ENCODE measurements around the gene FNDC3B.

FNDC3B gene

DNA sequence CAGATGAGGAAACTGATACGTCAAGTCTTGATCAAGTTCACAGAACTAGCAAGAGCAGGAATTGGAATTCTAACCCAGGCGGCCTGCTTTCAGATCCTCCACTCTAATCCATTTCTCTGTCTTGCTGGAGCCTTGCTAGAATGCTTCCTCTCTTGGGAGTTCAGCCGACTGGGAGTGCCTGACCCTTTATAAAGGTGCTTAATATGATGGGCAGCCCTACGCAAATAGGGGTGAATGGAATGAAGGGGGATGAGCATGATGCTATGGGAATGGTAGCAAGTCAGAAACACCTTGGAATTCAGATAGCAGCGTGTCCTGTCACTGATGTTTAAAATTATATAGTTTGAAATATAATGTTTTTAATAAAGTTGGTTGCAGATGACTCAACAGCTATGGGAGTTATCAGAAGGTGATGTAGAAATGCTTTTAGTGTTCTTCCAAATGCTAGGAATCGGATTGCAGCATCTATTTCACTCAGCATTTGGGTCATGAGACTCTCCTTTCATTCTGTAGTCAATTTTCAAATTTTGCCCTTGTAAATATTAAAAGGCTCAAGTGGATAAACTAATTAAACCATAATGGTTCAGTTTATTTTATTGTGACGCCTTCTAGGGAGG is 150.7 kb downstream of the FNDC3B start:
- DNase-seq (ENCODE audit: low read depth in 2 of 2): no peak

DNA sequence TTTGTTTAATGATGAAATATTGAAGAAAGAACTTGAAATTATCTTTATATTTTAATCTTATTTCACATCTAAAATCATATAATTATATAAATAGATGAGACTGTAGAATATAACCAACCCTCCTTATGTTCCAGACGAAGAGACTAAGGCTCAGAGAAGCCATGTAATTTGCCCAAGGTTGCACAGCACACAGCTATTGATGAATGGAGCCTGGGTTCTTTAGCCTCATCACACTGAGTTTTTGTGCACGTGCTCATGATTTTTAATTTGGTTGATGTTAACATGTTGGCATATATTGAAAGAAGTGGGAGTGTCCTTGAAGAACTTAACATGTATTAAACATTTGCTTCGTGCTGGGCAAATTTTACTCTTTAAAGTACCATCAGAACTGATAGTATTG is 151.6 kb downstream of the FNDC3B start:
- no peak for DNase-seq (ENCODE audit: low read depth in 2 of 2)

DNA sequence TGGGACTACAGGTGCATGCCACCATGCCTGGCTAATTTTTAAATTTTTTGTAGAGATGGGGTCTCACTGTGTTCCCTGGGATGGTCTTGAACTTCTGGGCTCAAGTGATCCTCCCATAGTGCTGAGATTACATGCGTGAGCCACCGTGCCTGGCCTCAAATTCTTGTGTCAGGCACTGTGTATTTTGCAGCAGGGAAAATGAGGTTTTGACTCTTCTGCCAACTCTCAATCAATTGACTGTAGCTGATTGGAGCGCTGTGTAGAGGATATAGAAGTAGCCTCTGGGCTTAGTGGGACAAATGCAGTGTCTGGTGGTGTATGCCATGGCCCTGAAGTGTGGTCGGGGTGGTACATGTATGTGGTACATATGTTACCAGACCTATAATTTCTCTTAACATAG is 152.3 kb downstream of the FNDC3B start:
- no peak for DNase-seq (ENCODE audit: low read depth in 2 of 2)

DNA sequence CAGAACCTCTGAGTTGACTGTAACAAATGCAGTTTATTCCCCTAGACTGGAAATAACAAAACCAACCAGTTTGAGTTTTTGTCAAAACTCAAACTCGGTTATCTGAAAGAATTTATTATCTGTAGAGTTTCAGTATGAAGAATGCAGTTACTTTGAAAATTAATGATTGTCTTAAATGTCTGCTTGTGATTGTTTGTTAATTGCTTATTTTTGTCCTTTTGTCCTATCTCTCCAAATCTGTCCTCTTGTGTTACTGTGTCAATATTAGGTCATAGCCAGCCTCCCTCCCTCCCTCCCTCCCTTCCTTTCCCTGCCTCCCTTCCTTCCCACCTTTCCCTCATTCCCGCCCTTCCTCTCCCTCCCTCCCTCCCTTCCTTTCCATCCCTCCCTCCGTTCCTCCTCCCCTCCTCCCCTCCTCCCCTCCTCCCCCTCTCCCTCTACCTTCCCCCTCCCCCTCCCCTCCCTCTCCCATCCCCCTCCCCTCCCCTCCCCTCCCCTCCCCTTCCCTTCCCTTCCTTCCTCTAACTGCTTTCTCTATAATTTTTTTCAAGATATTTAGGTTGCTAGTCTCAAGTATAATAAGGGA is 153.5 kb downstream of the FNDC3B start:
- no peak for DNase-seq (ENCODE audit: low read depth in 2 of 2)

DNA sequence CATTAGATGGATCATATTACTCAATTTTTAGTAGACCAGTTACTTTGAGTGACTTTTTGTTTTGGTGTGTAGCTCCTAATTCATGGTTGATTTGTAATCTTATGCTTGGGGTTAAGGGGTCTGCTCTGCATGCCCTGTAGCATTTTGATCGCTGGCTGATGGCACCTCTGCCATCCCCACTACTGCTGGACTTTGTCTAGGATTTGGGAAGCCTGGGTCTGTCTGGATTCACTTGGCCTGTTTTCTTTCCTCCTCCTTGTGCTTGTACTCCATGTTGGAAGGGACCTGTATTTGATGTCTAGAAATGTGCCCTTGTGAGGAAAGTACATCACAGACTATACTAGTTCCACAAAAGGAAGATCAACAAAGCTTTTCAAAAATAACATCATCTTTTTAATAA is 154.1 kb downstream of the FNDC3B start:
- no peak for DNase-seq (ENCODE audit: low read depth in 2 of 2)

DNA sequence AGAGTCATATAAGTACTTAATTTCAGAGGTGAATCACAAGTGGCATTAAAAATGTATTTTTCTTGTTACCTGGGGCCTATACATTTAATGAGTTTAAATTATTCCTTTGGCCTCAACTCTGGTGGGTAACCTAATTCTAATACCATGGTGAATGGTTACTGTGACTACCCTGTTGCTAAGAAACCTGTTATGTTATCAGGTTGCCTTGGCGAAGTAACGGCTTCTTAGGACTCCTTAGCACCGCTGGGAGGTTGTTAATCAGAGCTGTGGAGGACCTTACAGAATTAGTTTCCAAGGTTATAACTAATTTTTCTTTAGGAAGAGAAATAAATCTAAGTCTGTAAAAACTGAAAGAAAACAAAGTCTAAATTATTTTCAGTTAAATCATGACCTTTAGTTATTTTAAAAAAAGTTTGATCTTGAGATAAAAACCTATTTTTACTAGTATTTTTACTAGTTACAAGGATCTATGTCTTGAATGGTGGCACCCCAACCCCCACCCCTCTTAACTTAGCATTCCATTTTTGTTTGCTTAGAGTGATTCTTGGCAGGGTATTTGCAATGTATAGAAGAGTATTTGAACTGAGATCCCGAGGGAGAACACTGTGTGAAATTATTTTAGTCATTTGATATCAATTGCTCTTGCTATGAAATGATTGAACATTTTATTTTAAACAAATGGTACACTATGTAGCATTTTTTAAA is 155.5 kb downstream of the FNDC3B start:
- no peak for DNase-seq (ENCODE audit: low read depth in 2 of 2)

DNA sequence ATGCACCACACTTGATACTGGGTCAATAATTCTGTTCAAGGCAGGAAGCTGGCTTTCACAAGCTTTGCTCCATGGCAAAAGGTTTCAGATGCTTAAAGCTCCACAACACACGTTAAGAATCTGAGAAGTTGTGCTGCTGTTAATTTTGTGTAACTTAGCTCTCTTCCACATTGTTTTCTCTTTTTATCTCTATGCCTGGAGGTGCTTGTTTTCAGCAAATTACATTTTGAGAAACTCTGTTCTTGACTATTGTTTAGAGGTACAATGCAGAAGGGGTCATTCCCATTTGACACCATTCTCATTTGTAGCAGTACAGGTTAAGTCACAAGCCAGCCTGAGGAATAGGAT is 156.0 kb downstream of the FNDC3B start:
- DNase-seq (ENCODE audit: low read depth in 2 of 2): no peak

DNA sequence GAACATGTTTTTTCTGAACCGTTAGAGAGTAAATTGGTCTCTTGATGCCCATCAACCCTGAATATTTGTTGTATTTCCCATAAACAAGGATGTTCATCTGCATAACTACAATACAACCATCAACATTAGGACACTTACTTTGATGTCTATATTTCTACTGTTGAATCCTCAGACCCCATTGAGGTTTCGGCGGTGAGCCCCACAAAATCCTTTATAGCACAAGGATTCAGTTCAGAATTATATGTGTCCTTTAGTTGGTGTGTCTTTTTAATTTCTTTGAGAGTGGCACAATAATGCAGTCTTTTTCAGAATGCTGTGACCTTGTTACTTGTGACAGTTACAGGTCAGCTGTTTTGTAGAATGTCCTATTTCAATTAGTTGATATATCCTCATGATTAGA is 158.0 kb downstream of the FNDC3B start:
- no peak for DNase-seq (ENCODE audit: low read depth in 2 of 2)

DNA sequence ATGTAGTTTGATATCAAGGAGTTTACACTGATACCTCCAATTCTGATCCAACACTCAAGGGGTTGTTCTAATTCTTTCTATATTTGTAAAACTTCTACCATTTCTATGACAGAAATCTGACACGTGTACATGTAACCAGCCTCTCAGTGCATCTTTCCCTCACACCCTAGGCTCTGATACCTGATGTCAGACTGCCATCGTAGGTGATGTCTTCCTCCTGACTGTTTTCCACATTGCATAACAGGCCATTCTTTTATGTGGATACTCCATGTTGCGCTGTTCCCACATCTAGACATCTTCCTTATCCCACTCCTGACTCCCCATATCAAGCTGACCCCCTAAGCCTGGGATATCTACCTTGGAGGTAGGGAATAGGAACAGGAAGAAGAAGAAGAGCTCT is 159.1 kb downstream of the FNDC3B start:
- no peak for DNase-seq (ENCODE audit: low read depth in 2 of 2)

DNA sequence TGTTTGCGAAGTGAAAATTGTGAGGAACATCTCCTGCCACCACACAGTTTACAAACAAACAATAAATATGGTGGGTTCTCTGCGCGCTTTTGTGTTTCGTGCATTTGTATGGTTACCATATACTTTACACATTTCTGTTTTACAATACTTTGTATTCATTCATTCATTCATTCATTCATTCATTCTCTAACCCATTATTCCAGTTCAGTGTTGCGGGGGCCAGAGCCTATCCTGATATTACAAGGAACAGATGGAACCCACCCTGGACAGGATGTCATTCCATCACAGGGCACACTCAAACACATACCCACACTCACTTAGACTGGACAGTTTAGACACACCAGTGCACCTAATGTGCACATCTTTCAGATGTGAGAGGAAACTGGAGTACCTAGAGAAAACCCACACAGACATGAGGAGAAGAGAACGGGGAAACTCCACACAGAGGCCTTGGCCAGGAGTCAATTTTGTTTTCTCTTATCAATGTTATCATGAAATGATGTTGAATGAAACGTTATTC is 160.5 kb downstream of the FNDC3B start:
- no peak for DNase-seq (ENCODE audit: low read depth in 2 of 2)

DNA sequence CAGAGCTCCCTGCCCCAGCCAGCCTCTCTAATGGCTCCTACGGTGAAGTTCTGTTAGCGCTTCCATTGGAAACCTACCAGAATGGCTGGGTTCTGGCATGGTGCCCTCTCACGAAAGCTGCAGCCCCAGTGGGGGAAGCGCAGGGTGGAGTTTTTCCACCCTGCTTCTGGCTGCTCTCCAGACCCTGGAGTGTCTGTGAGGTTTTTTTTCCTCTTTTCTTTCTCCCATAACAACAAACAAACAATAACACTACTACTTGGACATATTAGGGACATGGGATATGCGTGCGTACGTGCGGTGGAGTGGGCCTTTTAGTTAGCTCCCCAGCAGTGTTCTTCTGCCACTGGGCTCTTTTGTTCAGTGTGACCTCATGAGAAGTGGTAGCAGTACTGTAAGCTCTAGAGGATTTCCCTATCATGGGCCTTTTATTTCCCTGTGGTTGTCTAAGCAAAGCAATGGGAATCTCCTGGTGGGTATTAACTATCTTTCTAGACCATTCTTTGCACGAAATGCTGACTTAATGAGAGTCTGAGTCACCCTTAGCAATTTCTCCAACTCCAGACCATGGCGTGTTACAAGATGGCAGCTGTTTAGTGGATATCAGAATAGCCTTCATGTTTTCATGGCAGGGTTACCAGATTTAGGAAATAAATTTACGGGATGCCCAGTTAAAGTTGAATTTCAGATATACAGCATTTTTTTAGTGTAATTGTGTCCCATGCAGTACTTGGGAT is 161.9 kb downstream of the FNDC3B start:
- DNase-seq (ENCODE audit: low read depth in 2 of 2): no peak

DNA sequence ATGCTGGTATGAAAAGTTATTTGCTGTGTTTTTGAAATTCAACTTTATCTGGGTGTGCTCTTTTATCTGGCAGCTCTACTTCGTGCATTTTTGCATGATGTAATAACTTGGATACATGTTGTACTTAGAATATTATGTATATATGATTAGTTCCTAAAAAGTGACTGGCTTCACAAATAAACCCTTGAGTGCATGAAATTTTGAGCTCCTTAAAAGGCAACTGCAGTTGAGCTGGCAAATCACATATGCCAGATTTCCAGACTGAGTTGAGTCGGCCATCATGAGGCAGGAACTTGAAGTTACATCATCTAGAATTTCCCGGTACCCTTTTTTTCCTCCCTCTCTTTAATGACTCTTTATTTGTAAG is 162.5 kb downstream of the FNDC3B start:
- no peak for DNase-seq (ENCODE audit: low read depth in 2 of 2)

DNA sequence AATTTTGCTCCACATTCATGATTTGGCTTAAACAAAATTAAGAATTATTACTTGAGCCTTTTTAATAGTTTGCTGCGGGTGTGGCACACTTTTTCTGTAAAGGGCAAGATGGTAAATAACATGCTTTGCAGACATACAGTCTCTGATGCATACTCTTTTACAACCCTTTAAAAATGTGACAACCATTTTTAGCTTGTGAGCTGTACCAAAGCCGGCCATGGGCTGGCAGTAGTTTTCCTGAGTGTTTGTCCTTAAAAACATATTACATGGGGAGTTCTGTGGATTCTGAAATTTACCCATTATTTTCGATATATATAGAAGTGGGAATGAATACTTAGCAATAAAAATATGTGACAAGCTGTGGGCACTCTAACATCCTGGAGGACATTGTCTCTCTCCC is 163.4 kb downstream of the FNDC3B start:
- no peak for DNase-seq (ENCODE audit: low read depth in 2 of 2)

DNA sequence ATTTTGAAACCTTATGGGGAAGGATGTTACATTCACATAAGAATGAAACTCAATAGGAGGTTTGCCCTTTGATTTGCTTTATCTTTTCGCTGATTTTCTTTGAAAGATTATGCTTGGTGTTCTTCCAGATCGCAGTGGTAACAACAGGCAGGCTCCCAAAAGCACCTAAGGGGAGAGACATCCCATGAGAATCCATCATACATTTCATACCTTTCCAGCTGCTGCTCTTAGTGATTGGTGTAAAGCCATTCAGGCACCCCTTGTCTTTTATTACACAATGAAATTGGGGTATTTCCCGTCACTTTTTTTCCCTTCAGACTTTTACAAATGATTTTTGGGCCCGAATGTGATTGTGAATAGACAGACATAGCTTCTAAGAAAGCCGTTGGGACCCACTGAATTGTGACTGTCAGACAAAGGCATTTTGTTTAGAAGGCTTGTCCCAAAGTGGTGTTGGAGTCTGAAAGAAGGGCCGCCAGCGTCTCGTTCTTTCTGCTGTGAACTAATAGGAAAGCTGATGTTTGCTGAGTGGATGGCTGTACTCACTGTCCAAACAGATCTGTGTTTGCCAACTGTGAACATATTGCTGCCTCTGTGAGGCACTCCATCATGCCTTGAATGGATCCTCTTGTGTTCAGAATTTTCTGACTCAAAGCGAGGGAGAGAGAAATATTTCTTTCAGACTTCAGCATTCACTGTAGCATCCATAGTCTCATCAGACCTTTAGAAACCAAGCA is 164.3 kb downstream of the FNDC3B start:
- DNase-seq (ENCODE audit: low read depth in 2 of 2): no peak

DNA sequence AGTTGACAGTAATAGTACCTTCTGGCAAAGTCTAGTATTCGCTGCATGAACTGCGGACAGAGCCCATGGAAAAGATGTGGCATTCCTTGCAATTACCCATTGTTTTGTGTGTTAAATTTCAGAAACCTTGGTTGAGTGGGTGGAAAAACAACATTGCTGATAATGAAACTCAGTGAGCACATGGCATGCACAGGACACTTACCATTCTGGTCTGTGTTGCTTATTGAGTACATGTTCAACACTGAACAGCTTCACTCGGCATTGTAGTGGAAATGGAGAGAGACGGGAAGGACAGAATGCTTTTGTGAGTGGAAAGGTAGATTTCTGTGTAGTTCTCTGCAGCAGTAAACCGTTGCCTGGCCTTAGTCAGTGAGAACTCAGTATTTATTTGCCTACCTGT is 165.3 kb downstream of the FNDC3B start:
- no peak for DNase-seq (ENCODE audit: low read depth in 2 of 2)

DNA sequence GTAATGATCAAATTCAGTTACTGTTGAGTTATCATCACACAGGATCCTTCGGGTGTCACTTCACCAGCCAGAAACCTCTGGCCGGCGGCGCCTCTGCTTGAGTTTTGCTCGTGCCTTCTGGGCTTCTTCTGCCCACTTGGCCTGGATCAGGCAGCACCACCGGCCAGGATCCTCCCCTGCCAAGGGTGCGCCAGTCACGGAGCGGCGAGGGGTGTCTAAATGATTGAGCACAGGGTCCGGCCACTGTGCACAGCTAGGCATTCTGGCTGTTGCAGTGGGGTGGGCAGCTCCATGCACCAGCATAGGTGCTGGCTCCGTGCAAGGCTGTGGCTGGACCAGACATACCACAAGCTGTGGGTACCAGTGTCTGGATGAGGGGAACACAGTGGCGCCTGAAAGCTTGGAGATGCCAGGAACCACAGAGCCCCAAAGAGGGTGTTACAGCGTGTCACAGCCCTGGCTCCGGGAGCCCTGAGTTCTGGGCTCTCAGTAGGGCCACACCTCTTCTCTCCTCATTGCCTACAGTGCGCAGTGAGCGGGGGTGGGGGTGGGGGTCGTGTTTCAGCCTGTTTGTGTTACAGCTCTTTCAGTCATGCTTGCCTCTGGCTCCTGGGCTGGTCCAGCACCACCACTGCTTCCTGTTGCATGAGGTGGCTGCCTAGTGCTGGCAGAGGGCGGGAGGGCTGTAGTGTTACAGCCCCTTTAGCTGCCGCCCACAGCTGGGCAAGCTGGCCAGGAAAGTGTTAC is 169.4 kb downstream of the FNDC3B start:
- no peak for DNase-seq (ENCODE audit: low read depth in 2 of 2)

DNA sequence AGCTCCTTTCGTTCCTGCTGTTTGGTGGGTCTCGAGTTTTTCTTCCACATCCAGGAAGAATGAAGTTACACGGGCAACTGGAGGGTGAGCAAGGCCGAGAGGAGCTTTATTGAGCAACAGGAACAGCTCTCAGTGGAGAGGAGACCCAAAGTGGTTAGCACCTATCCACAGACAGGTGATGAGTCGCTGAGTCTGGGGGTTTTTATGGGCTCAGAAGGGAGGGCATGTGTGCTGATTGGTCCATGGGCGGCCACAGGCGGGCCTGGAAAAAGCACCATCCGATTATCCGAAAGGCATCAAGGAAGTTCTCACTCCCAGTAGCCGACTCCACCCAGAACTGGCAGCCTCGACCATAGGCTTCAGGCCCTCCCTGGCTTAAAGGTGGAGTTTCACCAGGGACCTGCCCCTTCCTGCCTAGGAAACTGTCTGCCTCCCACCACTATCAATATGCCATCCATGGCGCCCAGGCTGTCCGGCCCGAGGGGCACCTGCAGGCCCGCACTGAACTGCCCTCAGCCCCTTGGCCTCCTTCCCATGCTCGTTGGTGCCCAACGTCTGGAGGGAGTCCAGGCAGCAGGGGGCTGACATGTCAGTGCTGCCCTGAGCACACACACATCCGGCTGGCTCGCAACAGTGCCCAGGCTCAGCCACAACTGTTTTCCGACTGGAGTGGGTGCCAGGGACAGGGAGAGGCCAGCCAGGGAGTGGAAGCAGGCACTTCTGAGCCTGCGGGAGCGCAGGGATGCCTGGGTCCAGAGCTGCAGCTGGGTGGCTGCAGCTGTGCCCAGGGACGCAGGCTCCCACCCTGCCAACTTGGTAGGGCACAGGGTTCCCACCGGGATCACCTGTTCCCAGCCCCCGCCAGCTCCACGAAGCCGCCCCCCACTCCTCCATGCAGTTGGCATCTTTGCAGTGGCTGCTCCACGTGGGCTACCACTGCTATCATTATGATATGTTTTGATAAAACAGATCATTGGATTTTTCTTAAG is 170.2 kb downstream of the FNDC3B start:
- no peak for DNase-seq (ENCODE audit: low read depth in 2 of 2)

DNA sequence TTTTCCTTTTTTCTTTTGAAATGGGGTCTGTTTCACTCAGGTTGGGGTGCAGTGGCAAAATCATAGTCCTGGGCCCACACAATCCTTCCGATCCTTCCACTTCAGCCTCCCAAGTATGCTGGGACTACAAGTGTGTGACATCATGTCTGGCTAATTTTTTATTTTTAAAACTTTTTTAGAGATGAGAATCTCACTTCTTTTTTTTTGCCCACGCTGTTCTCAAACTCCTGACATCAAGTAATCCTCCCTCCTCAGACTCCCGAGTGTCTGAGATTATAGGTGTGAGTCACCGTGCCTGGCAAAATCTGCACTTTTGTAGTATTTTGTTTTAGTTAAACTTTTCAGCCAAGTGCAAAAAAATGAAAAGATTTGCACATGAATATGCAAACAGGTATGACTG is 171.0 kb downstream of the FNDC3B start:
- DNase-seq (ENCODE audit: low read depth in 2 of 2): no peak

DNA sequence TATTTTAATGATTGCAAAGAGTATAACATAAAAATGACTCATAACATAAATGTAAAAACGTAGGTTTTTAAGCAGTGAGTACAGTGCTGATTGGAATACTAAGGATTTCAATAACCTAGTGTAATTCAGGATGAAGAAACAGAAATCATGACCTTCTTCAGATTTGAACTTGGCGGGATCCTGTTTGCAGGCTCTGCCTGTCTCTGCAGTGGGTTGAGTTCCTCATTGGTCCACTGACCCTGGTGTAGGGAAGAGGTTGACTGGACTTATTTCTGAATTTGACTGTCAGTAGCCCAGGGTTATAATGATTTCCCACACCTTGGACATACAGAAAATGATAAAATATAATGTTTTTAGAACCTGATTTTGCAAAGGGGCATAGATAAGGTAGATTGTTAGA is 171.7 kb downstream of the FNDC3B start:
- no peak for DNase-seq (ENCODE audit: low read depth in 2 of 2)

DNA sequence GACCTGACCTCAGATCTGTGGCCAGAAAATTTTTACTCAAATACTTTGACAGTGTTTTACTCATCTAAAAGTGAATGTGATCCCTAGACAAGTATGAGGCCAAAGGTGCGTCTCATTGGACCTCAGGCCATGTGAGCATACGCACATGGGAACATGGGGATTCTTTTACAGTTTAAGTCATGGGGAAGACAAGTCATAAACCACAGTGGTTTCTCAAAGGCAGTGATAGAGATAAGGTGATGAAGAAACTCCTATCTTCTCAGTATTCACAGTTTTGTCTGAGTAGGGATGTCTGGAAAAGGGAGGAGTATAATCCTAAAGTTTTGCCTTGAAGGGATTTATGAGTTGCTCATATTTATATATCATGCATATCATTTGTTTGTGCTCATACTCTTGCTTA is 173.8 kb downstream of the FNDC3B start:
- no peak for DNase-seq (ENCODE audit: low read depth in 2 of 2)

Data from stimulated activated CD4-positive, alpha-beta T cell treated with anti-CD3 and anti-CD28 coated beads, Interleukin-1b, Interleukin-23, amount 100 ng/mL, for 4 hours (primary cell).